ENCODE results near the gene MED9. TPM values are rescaled to one million over a fixed set of nuclear protein-coding genes. Genes with fewer than 3 reads are reported as not detected.

MED9 gene
- total RNA-seq, 2 donors from 2014 or later = 4.9 to 7.8 TPM

GRCh38 chr17:17491546-17491988, 14.8 kb downstream of the MED9 start:
- TF ChIP-seq CTCF (IDR thresholded peaks at IDR 0.05) (no peak), POLR2A (IDR thresholded peaks at IDR 0.05) (no peak)
- peaks cover 4 to 14% of the 10 kb centered on the region in 2 donors for H3K36me3 ChIP-seq (replicated peaks in 1 of 2; ENCODE audit: insufficient read depth in 1 of 2, low read depth in 2 of 2)
- 89 to 95% methylated on average over 15 to 17 of the region's 17 CpGs for WGBS, 2 donors
- no peak overlapping the region for H3K4me3 ChIP-seq
- intact Hi-C loops (cut with DNase I) = loop anchor here (5.0 kb wide), 1 partner anchor 129 kb away; no protein-coding TSS in a partner anchor
- no peaks in the 10 kb centered on the region for H3K9me3 ChIP-seq
- no peaks in the 10 kb centered on the region for H3K27me3 ChIP-seq
- ATAC-seq (no peak), DNase-seq (no peak)
- H3K4me1 ChIP-seq = peaks cover 20% of the 10 kb centered on the region
- no peak overlapping the region for H3K27ac ChIP-seq

GRCh38 chr17:17492085-17492484, 15.3 kb downstream of the MED9 start:
- DNase-seq (no peak), ATAC-seq (no peak)
- Histone ChIP-seq H3K36me3 (replicated peaks in 1 of 2; ENCODE audit: insufficient read depth in 1 of 2, low read depth in 2 of 2) (peaks cover 4 to 14% of the 10 kb centered on the region in 2 donors), H3K4me3 (no peak overlapping the region), H3K27me3 (no peaks in the 10 kb centered on the region), H3K4me1 (peaks cover 25% of the 10 kb centered on the region), H3K27ac (no peak overlapping the region), H3K9me3 (no peaks in the 10 kb centered on the region)
- TF ChIP-seq CTCF (IDR thresholded peaks at IDR 0.05) (no peak), POLR2A (IDR thresholded peaks at IDR 0.05) (no peak)
- 86 to 91% methylated on average over 11 of the region's 11 CpGs for WGBS, 2 donors
- intact Hi-C loops (cut with DNase I) = loop anchor here (5.0 kb wide), 1 partner anchor 130 kb away; no protein-coding TSS in a partner anchor

- Histone ChIP-seq H3K27me3 (no peaks in the 10 kb centered on the region), H3K9me3 (no peaks in the 10 kb centered on the region), H3K27ac (no peak overlapping the region), H3K4me3 (no peak overlapping the region), H3K36me3 (replicated peaks in 1 of 2; ENCODE audit: insufficient read depth in 1 of 2, low read depth in 2 of 2) (peaks cover 4 to 12% of the 10 kb centered on the region in 2 donors), H3K4me1 (peaks cover 27% of the 10 kb centered on the region)
- no peak for TF ChIP-seq POLR2A (IDR thresholded peaks at IDR 0.05)
- TF ChIP-seq CTCF (IDR thresholded peaks at IDR 0.05) = no peak
- no peak for ATAC-seq
- 86 to 89% methylated on average over 9 of the region's 9 CpGs for WGBS, 2 donors
- DNase-seq = no peak
- intact Hi-C loops (cut with DNase I) = loop anchor here (5.0 kb wide), 1 partner anchor 130 kb away; no protein-coding TSS in a partner anchor
These were observed 15.8 kb downstream of the MED9 start for GRCh38 chr17:17492571-17492970.

- TF ChIP-seq CTCF (IDR thresholded peaks at IDR 0.05) (no peak), POLR2A (IDR thresholded peaks at IDR 0.05) (peak in 1 of 3 donors; percentile 44)
- intact Hi-C loops (cut with DNase I) = loop anchor here (5.0 kb wide), 1 partner anchor 131 kb away; no protein-coding TSS in a partner anchor
- 73 to 76% methylated on average over 14 of the region's 15 CpGs for WGBS, 2 donors
- no peaks in the 10 kb centered on the region for H3K9me3 ChIP-seq
- H3K4me1 ChIP-seq = peaks cover 27% of the 10 kb centered on the region
- H3K36me3 ChIP-seq (replicated peaks in 1 of 2; ENCODE audit: insufficient read depth in 1 of 2, low read depth in 2 of 2) = peaks cover 4 to 6% of the 10 kb centered on the region in 2 donors
- no peak overlapping the region for H3K4me3 ChIP-seq
- DNase-seq = no peak
- H3K27ac ChIP-seq = peak overlapping the region in 2 of 4 donors; percentile 19 to 28
- no peak for ATAC-seq
- no peaks in the 10 kb centered on the region for H3K27me3 ChIP-seq
These were observed 16.6 kb downstream of the MED9 start for GRCh38 chr17:17493249-17493985.

Data from body of pancreas (tissue), 4 donors.